ENCODE results near the gene EPHA4.

The EPHA4 gene

GRCh38 chr2:221596192-221596591, 24.1 kb upstream of the EPHA4 start:
- no peak for TF ChIP-seq CTCF (IDR thresholded peaks at IDR 0.05; ENCODE audit: low read depth, low read length)
- no peak overlapping the region for H3K4me3 ChIP-seq (ENCODE audit: low read depth, low read length)

GRCh38 chr2:221590861-221591365, 18.8 kb upstream of the EPHA4 start:
- no peak overlapping the region for H3K4me3 ChIP-seq (ENCODE audit: low read depth, low read length)
- TF ChIP-seq CTCF (IDR thresholded peaks at IDR 0.05; ENCODE audit: low read depth, low read length): no peak

- H3K4me3 ChIP-seq (ENCODE audit: low read depth, low read length): no peak overlapping the region
- no peak for TF ChIP-seq CTCF (IDR thresholded peaks at IDR 0.05; ENCODE audit: low read depth, low read length)
Measured at GRCh38 chr2:221589696-221590095, 17.6 kb upstream of the EPHA4 start.

GRCh38 chr2:221588306-221588985, 16.3 kb upstream of the EPHA4 start:
- H3K4me3 ChIP-seq (ENCODE audit: low read depth, low read length): no peak overlapping the region

GRCh38 chr2:221581986-221582385, 9.9 kb upstream of the EPHA4 start:
- TF ChIP-seq CTCF (IDR thresholded peaks at IDR 0.05; ENCODE audit: low read depth, low read length): no peak
- H3K4me3 ChIP-seq (ENCODE audit: low read depth, low read length): no peak overlapping the region

More at GRCh38 chr2:221588306-221588985, 16.3 kb upstream of the EPHA4 start:
- TF ChIP-seq CTCF (IDR thresholded peaks at IDR 0.05; ENCODE audit: low read depth, low read length): no peak

GRCh38 chr2:221574231-221574570, 2.1 kb upstream of the EPHA4 start:
- TF ChIP-seq CTCF (IDR thresholded peaks at IDR 0.05; ENCODE audit: low read depth, low read length): no peak
- H3K4me3 ChIP-seq (ENCODE audit: low read depth, low read length): peak overlapping the region; percentile 75

GRCh38 chr2:221573430-221574230, 1.5 kb upstream of the EPHA4 start:
- peak; percentile 92 for TF ChIP-seq CTCF (IDR thresholded peaks at IDR 0.05; ENCODE audit: low read depth, low read length)
- peak overlapping the region; percentile 75 for H3K4me3 ChIP-seq (ENCODE audit: low read depth, low read length)

Measured in WI38 (cell line).